ENCODE measurements around the gene CUTC. TPM values are rescaled to one million over a fixed set of nuclear protein-coding genes. Genes with fewer than 3 reads are reported as not detected.

CUTC gene
- total RNA-seq, 2 donors from 2014 or later, result 18.0 to 21.2 TPM

- Histone ChIP-seq H3K9me3 (ENCODE audit: control insufficient read depth, low read length) (no peaks in the 10 kb centered on the region), H3K4me1 (ENCODE audit: control insufficient read depth, insufficient read depth, low read length) (peaks cover 5% of the 10 kb centered on the region), H3K9ac (ENCODE audit: extremely low read depth, low read length, poor library complexity, severe bottlenecking) (no peak overlapping the region), H3K36me3 (ENCODE audit: control insufficient read depth, insufficient read depth, low read length) (no peaks in the 10 kb centered on the region), H3K27ac (ENCODE audit: low read depth, low read length) (no peak overlapping the region), H3K4me3 (ENCODE audit: low read length) (peak overlapping the region; percentile 30), H3K27me3 (ENCODE audit: control insufficient read depth, insufficient read depth, low read length, poor library complexity, severe bottlenecking) (no peaks in the 10 kb centered on the region)
- TF ChIP-seq CTCF (conservative IDR thresholded peaks at IDR 0.05), result no peak
- no peaks in the 10 kb centered on the region for H3K36me3 Mint-ChIP-seq (ENCODE audit: low read depth)
- no peak overlapping the region for H3K27ac Mint-ChIP-seq
- no peaks in the 10 kb centered on the region for H3K27me3 Mint-ChIP-seq (ENCODE audit: insufficient read depth)
- 85 to 91% methylated on average over 1 to 4 of the region's 4 CpGs for WGBS, 2 experiments (ENCODE audit: insufficient coverage in 1 of 2, insufficient read length in 1 of 2)
- no peak overlapping the region for H3K4me3 Mint-ChIP-seq
- no peaks in the 10 kb centered on the region for H3K9me3 Mint-ChIP-seq
- DNase-seq, result no peak
- H3K4me1 Mint-ChIP-seq, result peaks cover 5% of the 10 kb centered on the region
Measured at GRCh38 chr10:99770408-99771045, 38.5 kb downstream of the CUTC start.

- Mint-ChIP-seq H3K27ac (no peak overlapping the region), H3K36me3 (ENCODE audit: low read depth) (no peaks in the 10 kb centered on the region), H3K4me1 (peaks cover 13% of the 10 kb centered on the region), H3K4me3 (no peak overlapping the region), H3K27me3 (ENCODE audit: insufficient read depth) (no peaks in the 10 kb centered on the region), H3K9me3 (no peaks in the 10 kb centered on the region)
- H3K27ac ChIP-seq (ENCODE audit: low read depth, low read length), result no peak overlapping the region
- H3K27me3 ChIP-seq (ENCODE audit: control insufficient read depth, insufficient read depth, low read length, poor library complexity, severe bottlenecking), result no peaks in the 10 kb centered on the region
- H3K4me3 ChIP-seq (ENCODE audit: low read length), result no peak overlapping the region
- no peaks in the 10 kb centered on the region for H3K36me3 ChIP-seq (ENCODE audit: control insufficient read depth, insufficient read depth, low read length)
- H3K9ac ChIP-seq (ENCODE audit: extremely low read depth, low read length, poor library complexity, severe bottlenecking), result no peak overlapping the region
- no peak for TF ChIP-seq CTCF (conservative IDR thresholded peaks at IDR 0.05)
- H3K9me3 ChIP-seq (ENCODE audit: control insufficient read depth, low read length), result no peaks in the 10 kb centered on the region
- DNase-seq, result no peak
- H3K4me1 ChIP-seq (ENCODE audit: control insufficient read depth, insufficient read depth, low read length), result peaks cover under 1% of the 10 kb centered on the region
Measured at GRCh38 chr10:99775850-99776249, 43.8 kb downstream of the CUTC start.

- no peaks in the 10 kb centered on the region for H3K9me3 Mint-ChIP-seq
- Histone ChIP-seq H3K27ac (ENCODE audit: low read depth, low read length) (no peak overlapping the region), H3K9ac (ENCODE audit: extremely low read depth, low read length, poor library complexity, severe bottlenecking) (no peak overlapping the region), H3K9me3 (ENCODE audit: control insufficient read depth, low read length) (no peaks in the 10 kb centered on the region), H3K4me3 (ENCODE audit: low read length) (no peak overlapping the region), H3K36me3 (ENCODE audit: control insufficient read depth, insufficient read depth, low read length) (no peaks in the 10 kb centered on the region), H3K27me3 (ENCODE audit: control insufficient read depth, insufficient read depth, low read length, poor library complexity, severe bottlenecking) (no peaks in the 10 kb centered on the region), H3K4me1 (ENCODE audit: control insufficient read depth, insufficient read depth, low read length) (no peaks in the 10 kb centered on the region)
- WGBS, 2 experiments (ENCODE audit: insufficient coverage in 1 of 2, insufficient read length in 1 of 2), result no CpG with 5 or more reads among the region's 1 CpG
- H3K36me3 Mint-ChIP-seq (ENCODE audit: low read depth), result no peaks in the 10 kb centered on the region
- TF ChIP-seq CTCF (conservative IDR thresholded peaks at IDR 0.05), result no peak
- peak; percentile 58 for DNase-seq
- peaks cover 12% of the 10 kb centered on the region for H3K4me1 Mint-ChIP-seq
- no peak overlapping the region for H3K27ac Mint-ChIP-seq
- H3K27me3 Mint-ChIP-seq (ENCODE audit: insufficient read depth), result no peaks in the 10 kb centered on the region
- no peak overlapping the region for H3K4me3 Mint-ChIP-seq
Measured at GRCh38 chr10:99777918-99778714, 46.1 kb downstream of the CUTC start.
